ENCODE data around the gene MSI2.

MSI2 gene

DNA sequence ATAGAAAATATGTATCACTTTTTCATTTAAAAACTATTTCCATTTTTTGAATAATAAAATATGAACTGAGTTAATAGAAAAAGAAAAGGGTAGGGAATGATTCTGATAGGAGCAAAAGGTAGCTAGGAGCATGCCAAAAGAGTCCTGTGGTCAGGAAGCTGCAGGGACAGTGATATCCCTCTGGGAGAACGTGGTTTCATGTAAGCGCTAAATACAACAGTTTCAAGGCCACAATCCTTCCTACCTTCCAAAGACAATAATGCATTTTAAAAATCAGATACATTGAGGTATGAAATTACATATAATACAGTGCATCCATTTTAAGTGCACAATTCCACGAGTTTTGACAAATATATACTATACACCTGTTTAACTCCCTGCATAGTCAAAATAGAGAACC lies 432.9 kb downstream of the MSI2 start:
- Histone ChIP-seq H3K4me2 (ENCODE audit: low read length) (no peak overlapping the region), H3K27me3 (ENCODE audit: control insufficient read depth, low read length) (no peaks in the 10 kb centered on the region), H3K79me2 (ENCODE audit: control insufficient read depth, low read length) (no peaks in the 10 kb centered on the region), H3K9me2 (replicated peaks; ENCODE audit: control insufficient read depth, low read length) (no peaks in the 10 kb centered on the region), H3K4me3 (ENCODE audit: low read length) (no peak overlapping the region), H3K27ac (ENCODE audit: low read depth, low read length) (no peak overlapping the region), H3K36me3 (ENCODE audit: control insufficient read depth, low read length) (no peaks in the 10 kb centered on the region), H4K20me1 (ENCODE audit: control insufficient read depth, insufficient read depth, low read depth, low read length) (no peaks in the 10 kb centered on the region), H3K9me3 (ENCODE audit: control insufficient read depth, insufficient read depth, low read length) (no peaks in the 10 kb centered on the region), H3K4me1 (ENCODE audit: control insufficient read depth, low read length) (no peaks in the 10 kb centered on the region), H3F3A (ENCODE audit: control insufficient read depth, insufficient read depth) (0 out of 2 replicates have a peak, but pooled peaks cover 3% of the 10 kb centered on the region)
- no peak for TF ChIP-seq EZH2phosphoT487 (IDR thresholded peaks at IDR 0.05; ENCODE audit: borderline replicate concordance, low read length)
- TF ChIP-seq, protein P1, sequence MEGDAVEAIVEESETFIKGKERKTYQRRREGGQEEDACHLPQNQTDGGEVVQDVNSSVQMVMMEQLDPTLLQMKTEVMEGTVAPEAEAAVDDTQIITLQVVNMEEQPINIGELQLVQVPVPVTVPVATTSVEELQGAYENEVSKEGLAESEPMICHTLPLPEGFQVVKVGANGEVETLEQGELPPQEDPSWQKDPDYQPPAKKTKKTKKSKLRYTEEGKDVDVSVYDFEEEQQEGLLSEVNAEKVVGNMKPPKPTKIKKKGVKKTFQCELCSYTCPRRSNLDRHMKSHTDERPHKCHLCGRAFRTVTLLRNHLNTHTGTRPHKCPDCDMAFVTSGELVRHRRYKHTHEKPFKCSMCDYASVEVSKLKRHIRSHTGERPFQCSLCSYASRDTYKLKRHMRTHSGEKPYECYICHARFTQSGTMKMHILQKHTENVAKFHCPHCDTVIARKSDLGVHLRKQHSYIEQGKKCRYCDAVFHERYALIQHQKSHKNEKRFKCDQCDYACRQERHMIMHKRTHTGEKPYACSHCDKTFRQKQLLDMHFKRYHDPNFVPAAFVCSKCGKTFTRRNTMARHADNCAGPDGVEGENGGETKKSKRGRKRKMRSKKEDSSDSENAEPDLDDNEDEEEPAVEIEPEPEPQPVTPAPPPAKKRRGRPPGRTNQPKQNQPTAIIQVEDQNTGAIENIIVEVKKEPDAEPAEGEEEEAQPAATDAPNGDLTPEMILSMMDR (IDR thresholded peaks at IDR 0.05; ENCODE audit: low read depth, low read length, poor library complexity, severe bottlenecking): no peak

DNA sequence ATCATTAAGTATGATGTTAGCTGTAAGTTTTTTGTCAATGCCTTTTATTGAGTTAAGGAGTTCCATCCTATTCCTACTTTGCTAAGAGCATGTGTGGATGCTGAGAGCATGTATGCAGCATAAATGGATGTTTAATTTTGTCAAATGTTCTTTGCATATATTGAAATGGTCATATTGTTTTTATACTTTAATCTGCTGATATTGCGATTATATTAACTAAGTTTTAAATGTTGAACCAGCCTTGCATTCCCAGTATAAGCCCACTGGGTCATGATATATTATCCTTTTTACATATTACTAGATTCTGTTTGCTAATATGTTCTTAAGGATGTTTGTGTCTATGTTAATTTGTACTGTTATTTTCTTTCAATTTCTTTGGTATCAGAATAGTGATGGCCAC lies 435.6 kb downstream of the MSI2 start:
- Histone ChIP-seq H3K4me3 (ENCODE audit: low read length) (no peak overlapping the region), H3K4me2 (ENCODE audit: low read length) (no peak overlapping the region), H3K27ac (ENCODE audit: low read depth, low read length) (no peak overlapping the region), H3K36me3 (ENCODE audit: control insufficient read depth, low read length) (no peaks in the 10 kb centered on the region), H3K27me3 (ENCODE audit: control insufficient read depth, low read length) (no peaks in the 10 kb centered on the region), H3K79me2 (ENCODE audit: control insufficient read depth, low read length) (no peaks in the 10 kb centered on the region), H3K4me1 (ENCODE audit: control insufficient read depth, low read length) (no peaks in the 10 kb centered on the region), H4K20me1 (ENCODE audit: control insufficient read depth, insufficient read depth, low read depth, low read length) (no peaks in the 10 kb centered on the region), H3F3A (ENCODE audit: control insufficient read depth, insufficient read depth) (0 out of 2 replicates have a peak, but pooled peaks cover 3% of the 10 kb centered on the region), H3K9me3 (ENCODE audit: control insufficient read depth, insufficient read depth, low read length) (no peaks in the 10 kb centered on the region), H3K9me2 (replicated peaks; ENCODE audit: control insufficient read depth, low read length) (no peaks in the 10 kb centered on the region)
- TF ChIP-seq, protein P1 (IDR thresholded peaks at IDR 0.05; ENCODE audit: low read depth, low read length, poor library complexity, severe bottlenecking): no peak
- no peak for TF ChIP-seq EZH2phosphoT487 (IDR thresholded peaks at IDR 0.05; ENCODE audit: borderline replicate concordance, low read length)

DNA sequence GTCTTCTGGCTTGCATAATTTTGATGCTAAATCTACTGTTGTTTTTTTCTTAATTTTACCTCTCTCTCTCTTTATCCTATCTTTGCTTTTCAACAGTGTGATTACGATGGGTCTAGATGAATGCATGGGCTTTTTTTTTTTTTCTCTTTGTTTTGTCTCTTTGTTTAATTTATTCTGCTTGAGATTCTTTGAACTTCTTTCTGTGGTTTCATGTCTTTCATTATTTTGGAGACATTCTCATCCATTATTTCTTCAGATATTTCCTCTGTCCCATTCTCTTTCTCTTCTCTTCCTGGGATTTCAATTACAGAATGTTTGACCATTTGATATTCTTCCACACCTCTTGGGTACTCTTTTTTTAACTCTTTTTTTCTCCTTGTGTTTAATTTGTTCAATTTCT lies 436.4 kb downstream of the MSI2 start:
- H3K27me3 ChIP-seq (ENCODE audit: control insufficient read depth, low read length): no peaks in the 10 kb centered on the region
- H3K4me1 ChIP-seq (ENCODE audit: control insufficient read depth, low read length): peaks cover 4% of the 10 kb centered on the region
- H3K36me3 ChIP-seq (ENCODE audit: control insufficient read depth, low read length): no peaks in the 10 kb centered on the region
- no peaks in the 10 kb centered on the region for H3K9me2 ChIP-seq (replicated peaks; ENCODE audit: control insufficient read depth, low read length)
- TF ChIP-seq, protein P1 (IDR thresholded peaks at IDR 0.05; ENCODE audit: low read depth, low read length, poor library complexity, severe bottlenecking): no peak
- TF ChIP-seq EZH2phosphoT487 (IDR thresholded peaks at IDR 0.05; ENCODE audit: borderline replicate concordance, low read length): no peak
- no peak overlapping the region for H3K4me3 ChIP-seq (ENCODE audit: low read length)
- H3K9me3 ChIP-seq (ENCODE audit: control insufficient read depth, insufficient read depth, low read length): no peaks in the 10 kb centered on the region
- no peaks in the 10 kb centered on the region for H3K79me2 ChIP-seq (ENCODE audit: control insufficient read depth, low read length)
- H3K27ac ChIP-seq (ENCODE audit: low read depth, low read length): no peak overlapping the region
- no peak overlapping the region for H3K4me2 ChIP-seq (ENCODE audit: low read length)
- H4K20me1 ChIP-seq (ENCODE audit: control insufficient read depth, insufficient read depth, low read depth, low read length): no peaks in the 10 kb centered on the region
- 0 out of 2 replicates have a peak, but pooled peaks cover 3% of the 10 kb centered on the region for H3F3A ChIP-seq (ENCODE audit: control insufficient read depth, insufficient read depth)

Measured in DOHH2 (cell line).